NB4 (cell line): ENCODE data around the gene ZNF18.

Source experiments
- MYC ChIP-seq: IDR thresholded peaks from 2 replicates; pipeline ENCODE4 v1.6.1; 2011; ENCODE audit warnings: low read depth, low read length
- POLR2A ChIP-seq: IDR thresholded peaks from 2 replicates; pipeline ENCODE4 v1.6.1; 2011; ENCODE audit warnings: mild to moderate bottlenecking; ENCODE audit not compliant: insufficient read length; ENCODE audit errors: extremely low read depth
- TF ChIP-seq, protein P1 (sequence below): IDR thresholded peaks from one replicate; pipeline ENCODE4 v1.5.1; 2012; ENCODE audit warnings: low read depth, low read length
- TF ChIP-seq, protein P2 (sequence below): IDR thresholded peaks from 2 replicates; pipeline ENCODE4 v1.6.1; 2011; ENCODE audit warnings: low read depth, low read length

DNA sequence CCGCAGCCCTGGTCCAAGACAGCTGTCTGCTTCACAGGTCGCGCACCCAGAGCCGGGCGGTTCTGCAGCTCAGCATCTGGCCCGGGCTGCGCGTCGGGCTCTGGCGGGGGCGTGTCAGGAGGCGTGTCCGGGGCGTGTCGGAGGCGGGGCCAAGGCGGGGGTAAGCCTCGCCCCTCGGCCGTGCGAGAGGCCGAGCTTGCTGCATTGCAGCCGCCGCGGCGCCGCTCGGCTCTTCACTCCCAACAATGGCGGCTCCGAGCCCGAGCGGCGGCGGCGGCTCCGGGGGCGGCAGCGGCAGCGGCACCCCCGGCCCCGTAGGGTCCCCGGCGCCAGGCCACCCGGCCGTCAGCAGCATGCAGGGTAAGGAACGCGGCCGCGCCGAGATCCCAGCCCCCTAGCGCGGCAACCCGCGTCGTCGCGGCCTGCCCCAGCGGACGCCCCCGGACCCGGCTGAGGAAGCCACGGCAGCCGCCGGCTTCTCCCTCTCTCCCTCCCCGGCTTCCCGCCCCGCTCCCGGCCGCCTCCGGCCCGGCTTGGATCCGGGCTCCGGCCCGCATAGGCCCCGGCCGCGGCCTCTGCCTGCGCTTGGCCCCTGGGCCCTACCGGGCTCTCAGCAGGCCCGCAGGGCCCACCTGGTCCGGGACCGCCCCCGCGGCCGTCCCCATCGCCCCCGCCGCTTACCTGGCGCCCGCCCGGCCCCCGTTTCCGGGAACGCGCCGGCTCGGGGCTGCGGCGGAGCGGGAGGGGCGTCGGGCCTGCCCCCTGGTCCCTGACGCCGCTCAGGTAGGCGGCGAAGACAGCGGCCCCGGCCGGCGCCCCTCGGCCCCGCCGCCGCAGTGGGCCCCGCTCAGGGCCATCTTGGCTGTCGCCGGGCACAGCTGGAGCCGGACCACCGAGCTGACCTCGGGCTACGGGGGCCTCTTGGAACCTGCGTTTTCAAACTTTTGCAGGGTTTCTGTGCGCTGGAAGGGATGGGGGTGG lies 23.7 kb upstream of the ZNF18 start, which contains the start of gene MAP2K4:
- TF ChIP-seq, protein P1, sequence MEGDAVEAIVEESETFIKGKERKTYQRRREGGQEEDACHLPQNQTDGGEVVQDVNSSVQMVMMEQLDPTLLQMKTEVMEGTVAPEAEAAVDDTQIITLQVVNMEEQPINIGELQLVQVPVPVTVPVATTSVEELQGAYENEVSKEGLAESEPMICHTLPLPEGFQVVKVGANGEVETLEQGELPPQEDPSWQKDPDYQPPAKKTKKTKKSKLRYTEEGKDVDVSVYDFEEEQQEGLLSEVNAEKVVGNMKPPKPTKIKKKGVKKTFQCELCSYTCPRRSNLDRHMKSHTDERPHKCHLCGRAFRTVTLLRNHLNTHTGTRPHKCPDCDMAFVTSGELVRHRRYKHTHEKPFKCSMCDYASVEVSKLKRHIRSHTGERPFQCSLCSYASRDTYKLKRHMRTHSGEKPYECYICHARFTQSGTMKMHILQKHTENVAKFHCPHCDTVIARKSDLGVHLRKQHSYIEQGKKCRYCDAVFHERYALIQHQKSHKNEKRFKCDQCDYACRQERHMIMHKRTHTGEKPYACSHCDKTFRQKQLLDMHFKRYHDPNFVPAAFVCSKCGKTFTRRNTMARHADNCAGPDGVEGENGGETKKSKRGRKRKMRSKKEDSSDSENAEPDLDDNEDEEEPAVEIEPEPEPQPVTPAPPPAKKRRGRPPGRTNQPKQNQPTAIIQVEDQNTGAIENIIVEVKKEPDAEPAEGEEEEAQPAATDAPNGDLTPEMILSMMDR = no peak
- TF ChIP-seq POLR2A (peak; percentile 77), MYC (no peak)
- TF ChIP-seq, protein P2, sequence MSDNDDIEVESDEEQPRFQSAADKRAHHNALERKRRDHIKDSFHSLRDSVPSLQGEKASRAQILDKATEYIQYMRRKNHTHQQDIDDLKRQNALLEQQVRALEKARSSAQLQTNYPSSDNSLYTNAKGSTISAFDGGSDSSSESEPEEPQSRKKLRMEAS = no peak
